ENCODE data around the gene SLC37A2.

SLC37A2 gene

DNA sequence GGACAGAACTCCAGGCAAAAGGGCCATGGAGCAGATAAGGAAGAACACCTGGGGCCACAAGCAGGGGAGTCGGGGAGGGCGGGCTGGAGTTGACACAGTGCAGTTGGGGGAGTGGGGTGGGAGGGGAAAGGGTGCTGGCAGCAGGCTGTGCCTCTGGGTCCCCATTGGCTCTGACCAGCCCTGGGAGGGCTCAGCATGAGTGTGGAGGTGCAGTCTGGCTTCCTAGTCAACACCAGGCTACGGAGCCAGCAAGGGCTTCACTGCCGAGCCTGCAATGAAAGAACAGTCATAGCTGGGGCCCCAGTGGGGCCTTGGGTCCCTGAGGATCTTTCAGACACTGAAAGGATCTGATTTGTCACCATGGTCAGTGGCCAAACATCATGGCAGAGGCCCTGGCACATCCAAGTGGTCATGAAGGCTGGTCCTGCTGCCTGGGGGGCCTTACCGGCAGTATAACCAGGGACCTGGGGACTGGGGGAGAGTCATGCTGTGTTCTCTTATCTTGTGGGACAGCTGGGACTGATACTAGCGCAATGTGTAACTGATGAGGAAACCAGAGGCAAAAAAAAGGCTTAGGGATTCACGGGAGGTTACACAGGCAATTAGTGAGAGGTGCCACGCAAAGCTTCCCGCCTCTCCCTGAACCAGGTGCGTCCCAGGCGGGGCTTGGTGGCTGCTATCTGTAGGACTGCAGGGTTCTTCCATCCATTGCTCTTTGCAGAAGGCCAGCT lies 11.6 kb downstream of the SLC37A2 start:
- TF ChIP-seq, protein P1, sequence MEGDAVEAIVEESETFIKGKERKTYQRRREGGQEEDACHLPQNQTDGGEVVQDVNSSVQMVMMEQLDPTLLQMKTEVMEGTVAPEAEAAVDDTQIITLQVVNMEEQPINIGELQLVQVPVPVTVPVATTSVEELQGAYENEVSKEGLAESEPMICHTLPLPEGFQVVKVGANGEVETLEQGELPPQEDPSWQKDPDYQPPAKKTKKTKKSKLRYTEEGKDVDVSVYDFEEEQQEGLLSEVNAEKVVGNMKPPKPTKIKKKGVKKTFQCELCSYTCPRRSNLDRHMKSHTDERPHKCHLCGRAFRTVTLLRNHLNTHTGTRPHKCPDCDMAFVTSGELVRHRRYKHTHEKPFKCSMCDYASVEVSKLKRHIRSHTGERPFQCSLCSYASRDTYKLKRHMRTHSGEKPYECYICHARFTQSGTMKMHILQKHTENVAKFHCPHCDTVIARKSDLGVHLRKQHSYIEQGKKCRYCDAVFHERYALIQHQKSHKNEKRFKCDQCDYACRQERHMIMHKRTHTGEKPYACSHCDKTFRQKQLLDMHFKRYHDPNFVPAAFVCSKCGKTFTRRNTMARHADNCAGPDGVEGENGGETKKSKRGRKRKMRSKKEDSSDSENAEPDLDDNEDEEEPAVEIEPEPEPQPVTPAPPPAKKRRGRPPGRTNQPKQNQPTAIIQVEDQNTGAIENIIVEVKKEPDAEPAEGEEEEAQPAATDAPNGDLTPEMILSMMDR (IDR thresholded peaks at IDR 0.05; ENCODE audit: low read depth, low read length) = no peak
- DNase-seq (ENCODE audit: extremely low read depth, low read depth) = no peak

DNA sequence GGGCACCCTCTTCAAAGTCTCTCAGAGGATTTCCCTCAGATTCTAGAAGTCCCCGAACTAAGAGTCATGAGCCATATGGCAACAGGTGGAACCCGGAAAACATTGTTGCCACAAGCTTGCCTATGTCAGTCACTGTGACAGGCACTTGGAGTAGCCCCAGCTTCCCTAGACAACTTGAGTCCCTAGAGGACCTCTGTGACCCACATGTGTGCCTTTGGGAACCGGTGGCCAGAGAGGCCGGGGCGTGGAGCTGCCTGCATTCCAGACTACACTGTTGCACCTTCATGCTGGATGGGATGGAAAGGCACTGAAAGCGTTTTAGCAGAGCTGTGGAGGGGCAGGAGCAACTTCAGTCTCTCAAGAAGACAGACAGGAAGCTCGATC lies 12.1 kb downstream of the SLC37A2 start:
- DNase-seq (ENCODE audit: extremely low read depth, low read depth) = no peak
- TF ChIP-seq, protein P1 (IDR thresholded peaks at IDR 0.05; ENCODE audit: low read depth, low read length) = no peak

DNA sequence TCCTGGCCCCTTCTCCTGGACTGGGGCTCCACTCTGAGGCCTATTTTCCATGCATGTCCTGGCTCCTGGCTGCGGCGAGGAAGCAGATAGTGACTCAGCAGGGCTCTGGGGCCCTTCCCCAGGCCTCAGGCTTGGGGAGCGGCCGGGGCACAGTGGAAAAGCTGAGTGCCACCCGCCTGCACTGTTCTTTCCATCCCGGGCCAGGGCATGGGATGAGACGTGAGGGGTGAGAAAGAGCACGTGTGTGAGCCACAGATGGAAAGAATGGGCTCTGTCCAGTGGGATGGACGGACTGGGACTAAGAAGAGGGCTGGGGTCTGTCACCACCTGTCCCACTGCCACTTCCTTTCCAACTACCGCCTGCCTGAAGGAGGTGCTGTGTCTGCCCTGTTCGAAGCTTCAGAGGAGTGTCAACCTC lies 12.8 kb downstream of the SLC37A2 start:
- TF ChIP-seq, protein P1 (IDR thresholded peaks at IDR 0.05; ENCODE audit: low read depth, low read length) = no peak
- DNase-seq (ENCODE audit: extremely low read depth, low read depth) = no peak

DNA sequence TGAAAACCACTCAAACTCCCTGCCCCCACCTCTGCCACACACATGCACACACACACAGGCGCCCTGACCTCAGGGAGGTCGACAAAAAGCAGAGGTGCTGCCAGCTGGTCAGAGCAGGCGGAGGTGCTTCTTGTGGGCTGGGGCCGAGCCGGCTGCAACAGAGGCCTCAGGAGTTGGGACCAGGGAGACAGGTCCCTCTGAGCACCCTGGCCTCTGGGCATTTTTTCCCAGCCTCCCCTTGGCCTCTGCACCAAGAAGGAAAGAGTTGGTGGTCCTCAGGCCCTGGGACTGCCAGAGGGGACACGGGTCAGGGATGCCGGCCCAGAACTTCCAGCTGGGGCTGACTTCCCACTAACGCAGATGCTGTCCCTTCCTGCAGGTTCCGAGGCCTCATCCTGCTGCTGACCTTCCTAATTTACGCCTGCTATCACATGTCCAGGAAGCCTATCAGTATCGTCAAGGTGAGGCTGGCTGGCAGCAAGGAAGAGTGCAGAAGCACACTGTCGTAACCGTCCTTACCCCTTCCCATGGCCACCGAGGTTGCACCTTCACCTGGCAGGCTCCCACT lies 13.4 kb downstream of the SLC37A2 start:
- DNase-seq (ENCODE audit: extremely low read depth, low read depth) = no peak
- TF ChIP-seq, protein P1 (IDR thresholded peaks at IDR 0.05; ENCODE audit: low read depth, low read length) = no peak

DNA sequence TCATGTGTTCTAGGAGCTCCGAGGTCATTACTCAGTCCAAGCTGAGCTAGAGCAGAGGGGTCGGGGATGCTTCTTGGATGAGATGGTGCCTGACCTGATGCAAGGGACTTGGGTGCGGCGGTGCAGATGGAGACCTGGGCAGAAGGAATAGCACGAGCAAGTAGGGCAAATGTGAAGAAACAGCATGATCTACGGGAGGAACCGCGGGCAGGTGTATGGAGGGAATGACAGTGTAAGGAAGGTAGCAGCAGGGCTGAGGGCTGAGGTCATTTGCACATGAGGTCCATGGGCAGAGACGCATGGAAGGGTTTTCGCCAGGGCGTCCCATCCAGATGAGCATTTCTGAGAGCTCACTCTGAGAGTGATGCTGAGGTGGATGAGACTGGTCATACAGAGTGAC lies 14.9 kb downstream of the SLC37A2 start:
- no peak for DNase-seq (ENCODE audit: extremely low read depth, low read depth)
- TF ChIP-seq, protein P1 (IDR thresholded peaks at IDR 0.05; ENCODE audit: low read depth, low read length) = no peak

DNA sequence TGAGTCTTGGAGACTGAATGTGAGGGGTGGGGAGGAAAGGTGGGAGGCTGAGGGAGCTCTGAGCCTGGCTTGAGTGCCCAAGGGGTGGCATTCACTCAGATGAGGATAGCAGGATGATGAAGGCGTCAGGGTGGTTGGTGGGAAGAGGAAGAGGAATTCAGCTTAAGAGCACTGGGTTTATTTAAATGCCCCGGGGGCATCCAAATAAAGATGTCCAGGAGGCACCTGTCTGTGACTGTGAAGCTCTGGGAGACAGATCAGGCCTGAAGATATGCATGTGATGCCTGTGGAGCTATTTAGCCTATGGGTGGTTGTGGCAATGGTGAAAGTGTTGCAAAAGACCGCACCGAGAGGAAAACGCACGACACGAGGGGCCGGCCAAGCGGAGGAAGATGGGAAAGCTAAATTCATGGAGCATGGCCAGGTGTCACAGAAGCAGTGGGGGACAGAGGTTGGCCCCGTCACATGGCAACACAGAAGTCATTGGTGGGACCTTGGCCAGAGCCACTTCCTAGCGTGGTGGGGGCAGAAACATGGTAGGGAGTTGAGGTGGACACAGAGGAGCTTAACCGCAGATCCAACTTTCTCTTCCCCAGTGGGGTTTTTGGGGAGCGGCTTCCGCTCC lies 15.5 kb downstream of the SLC37A2 start:
- DNase-seq (ENCODE audit: extremely low read depth, low read depth) = no peak
- TF ChIP-seq, protein P1 (IDR thresholded peaks at IDR 0.05; ENCODE audit: low read depth, low read length) = no peak

Data from AG09319 (cell line).